ENCODE measurements around the gene WBP1.

DNA sequence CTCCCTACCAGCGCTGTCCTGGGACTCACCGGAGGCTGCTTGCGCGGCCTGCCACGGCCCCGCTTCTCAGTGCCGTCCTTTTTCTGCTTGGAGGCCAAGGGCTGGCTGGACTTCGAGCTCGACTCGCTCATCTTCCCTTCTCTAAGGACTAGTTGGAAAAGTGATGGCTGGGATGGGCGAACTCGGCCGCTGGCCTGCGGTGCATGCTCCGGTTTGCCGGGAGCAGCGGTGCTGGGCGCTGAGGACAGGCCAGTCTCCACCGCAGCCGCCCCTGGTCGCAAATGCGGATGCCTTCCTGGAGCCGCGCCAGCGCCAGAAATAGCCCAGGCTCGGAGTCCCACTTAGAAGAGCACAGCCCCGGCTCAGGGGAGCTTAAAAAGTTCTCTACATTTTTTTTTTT lies 39.9 kb upstream of the WBP1 start:
- TF ChIP-seq CTCF (IDR thresholded peaks at IDR 0.05; ENCODE audit: low read length) (no peak), EZH2 (IDR thresholded peaks at IDR 0.05; ENCODE audit: borderline replicate concordance, low read length) (no peak)

Measured in OCI-LY1 (cell line).